ENCODE measurements around the gene FOXP1. TPM values are rescaled to one million over a fixed set of nuclear protein-coding genes. Genes with fewer than 3 reads are reported as not detected.

FOXP1 gene
- polyA plus RNA-seq, 1 donor (not counting 4 experiments of a cell fraction or from before 2014, with no cell fraction given) = 14.6 TPM

DNA sequence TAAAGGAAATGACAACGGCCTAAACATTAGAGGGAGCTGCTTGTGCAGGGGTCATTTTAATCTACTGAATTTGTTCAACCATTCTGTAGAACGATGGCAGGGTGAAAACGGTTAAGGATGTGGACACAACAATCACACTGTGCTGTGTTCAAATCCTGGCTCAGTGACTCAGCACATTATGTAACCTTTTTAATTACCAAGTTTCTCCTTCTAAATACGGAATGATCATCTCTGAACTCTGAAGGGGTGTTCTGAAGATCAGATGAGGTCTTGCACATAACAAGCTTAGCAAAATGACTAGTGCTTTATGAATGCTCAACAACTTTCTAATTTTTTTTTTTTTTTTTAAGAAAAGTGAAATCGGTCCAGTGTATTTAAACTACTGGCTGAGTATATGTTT, 592.8 kb downstream of the FOXP1 start:
- peaks cover 27% of the 10 kb centered on the region for H3K4me1 ChIP-seq (ENCODE audit: control insufficient read depth, extremely low read depth, insufficient read depth, low read length)
- no peaks in the 10 kb centered on the region for H3K27me3 ChIP-seq (ENCODE audit: control insufficient read depth, extremely low read depth, insufficient read depth, low read length)
- DNase-seq (ENCODE audit: low read depth, low spot score) = no peak
- FAIRE-seq = no peak
- dilution Hi-C loops (cut with MboI; ENCODE audit: extremely low pct_ligation_motif_present, low sequenced_read_pairs) = no loop called here
- no peaks in the 10 kb centered on the region for H4K20me1 ChIP-seq (ENCODE audit: control insufficient read depth, extremely low read depth, insufficient read depth, low read length)
- no peak for TF ChIP-seq EZH2 (IDR thresholded peaks at IDR 0.05; ENCODE audit: low read length)
- TF ChIP-seq, protein P1, sequence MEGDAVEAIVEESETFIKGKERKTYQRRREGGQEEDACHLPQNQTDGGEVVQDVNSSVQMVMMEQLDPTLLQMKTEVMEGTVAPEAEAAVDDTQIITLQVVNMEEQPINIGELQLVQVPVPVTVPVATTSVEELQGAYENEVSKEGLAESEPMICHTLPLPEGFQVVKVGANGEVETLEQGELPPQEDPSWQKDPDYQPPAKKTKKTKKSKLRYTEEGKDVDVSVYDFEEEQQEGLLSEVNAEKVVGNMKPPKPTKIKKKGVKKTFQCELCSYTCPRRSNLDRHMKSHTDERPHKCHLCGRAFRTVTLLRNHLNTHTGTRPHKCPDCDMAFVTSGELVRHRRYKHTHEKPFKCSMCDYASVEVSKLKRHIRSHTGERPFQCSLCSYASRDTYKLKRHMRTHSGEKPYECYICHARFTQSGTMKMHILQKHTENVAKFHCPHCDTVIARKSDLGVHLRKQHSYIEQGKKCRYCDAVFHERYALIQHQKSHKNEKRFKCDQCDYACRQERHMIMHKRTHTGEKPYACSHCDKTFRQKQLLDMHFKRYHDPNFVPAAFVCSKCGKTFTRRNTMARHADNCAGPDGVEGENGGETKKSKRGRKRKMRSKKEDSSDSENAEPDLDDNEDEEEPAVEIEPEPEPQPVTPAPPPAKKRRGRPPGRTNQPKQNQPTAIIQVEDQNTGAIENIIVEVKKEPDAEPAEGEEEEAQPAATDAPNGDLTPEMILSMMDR (optimal IDR thresholded peaks at IDR 0.05 in 1 of 3, IDR thresholded peaks at IDR 0.05 in 1 of 3, conservative IDR thresholded peaks at IDR 0.05 in 1 of 3; ENCODE audit: extremely low read depth in 1 of 3, insufficient read depth in 2 of 3, low read length in 3 of 3) = no peak
- H3K79me2 ChIP-seq (ENCODE audit: control insufficient read depth, insufficient read depth, low read length) = no peaks in the 10 kb centered on the region
- H3K4me2 ChIP-seq (ENCODE audit: control insufficient read depth, extremely low read depth, insufficient read depth, low read depth, low read length) = no peak overlapping the region
- H3K9me3 ChIP-seq (ENCODE audit: control insufficient read depth, low read depth, low read length) = no peaks in the 10 kb centered on the region
- peaks cover 2 to 5% of the 10 kb centered on the region in 2 experiments for H3K36me3 ChIP-seq (ENCODE audit: control insufficient read depth in 2 of 2, extremely low read depth in 1 of 2, insufficient read depth in 2 of 2, low read length in 2 of 2)
- H3K27ac ChIP-seq (ENCODE audit: control insufficient read depth, insufficient read depth, low read length) = no peak overlapping the region
- H3K4me3 ChIP-seq (ENCODE audit: control insufficient read depth in 2 of 3, extremely low read depth in 1 of 3, insufficient read depth in 2 of 3, low read depth in 1 of 3, low read length in 3 of 3) = no peak overlapping the region
- H3K9me1 ChIP-seq (ENCODE audit: control insufficient read depth, extremely low read depth, insufficient read depth, low read length) = no peaks in the 10 kb centered on the region
- H2AFZ ChIP-seq (ENCODE audit: control insufficient read depth, low read length) = no peak overlapping the region
- H3K9ac ChIP-seq (ENCODE audit: control insufficient read depth, extremely low read depth, insufficient read depth, low read length) = no peak overlapping the region

DNA sequence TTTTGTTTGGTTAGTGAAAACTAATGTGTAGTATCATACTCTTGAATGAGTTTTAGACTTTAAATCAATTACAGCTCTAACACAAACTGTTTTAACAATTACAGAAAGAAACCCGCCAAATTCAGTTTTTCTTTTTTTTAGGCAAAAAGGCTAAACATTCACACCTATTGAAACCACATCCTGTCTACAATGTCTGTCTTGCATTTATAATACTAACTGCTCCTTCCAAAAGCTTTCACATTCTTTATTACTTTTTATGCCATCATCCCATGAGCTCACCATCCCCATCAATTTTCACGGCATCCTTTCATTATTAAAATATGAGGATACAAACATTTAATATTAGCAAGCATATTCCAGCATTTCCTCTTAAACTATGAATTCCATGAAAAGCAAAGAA, 593.3 kb downstream of the FOXP1 start:
- no peak overlapping the region for H3K4me3 ChIP-seq (ENCODE audit: control insufficient read depth in 2 of 3, extremely low read depth in 1 of 3, insufficient read depth in 2 of 3, low read depth in 1 of 3, low read length in 3 of 3)
- no peak overlapping the region for H3K4me2 ChIP-seq (ENCODE audit: control insufficient read depth, extremely low read depth, insufficient read depth, low read depth, low read length)
- H3K9ac ChIP-seq (ENCODE audit: control insufficient read depth, extremely low read depth, insufficient read depth, low read length) = no peak overlapping the region
- H3K27ac ChIP-seq (ENCODE audit: control insufficient read depth, insufficient read depth, low read length) = no peak overlapping the region
- FAIRE-seq (no peak), DNase-seq (ENCODE audit: low read depth, low spot score) (no peak)
- H3K27me3 ChIP-seq (ENCODE audit: control insufficient read depth, extremely low read depth, insufficient read depth, low read length) = no peaks in the 10 kb centered on the region
- H3K9me1 ChIP-seq (ENCODE audit: control insufficient read depth, extremely low read depth, insufficient read depth, low read length) = no peaks in the 10 kb centered on the region
- dilution Hi-C loops (cut with MboI; ENCODE audit: extremely low pct_ligation_motif_present, low sequenced_read_pairs) = no loop called here
- no peak for TF ChIP-seq EZH2 (IDR thresholded peaks at IDR 0.05; ENCODE audit: low read length)
- TF ChIP-seq, protein P1 (optimal IDR thresholded peaks at IDR 0.05 in 1 of 3, IDR thresholded peaks at IDR 0.05 in 1 of 3, conservative IDR thresholded peaks at IDR 0.05 in 1 of 3; ENCODE audit: extremely low read depth in 1 of 3, insufficient read depth in 2 of 3, low read length in 3 of 3) = no peak
- H3K9me3 ChIP-seq (ENCODE audit: control insufficient read depth, low read depth, low read length) = no peaks in the 10 kb centered on the region
- no peaks in the 10 kb centered on the region for H3K79me2 ChIP-seq (ENCODE audit: control insufficient read depth, insufficient read depth, low read length)
- no peaks in the 10 kb centered on the region for H4K20me1 ChIP-seq (ENCODE audit: control insufficient read depth, extremely low read depth, insufficient read depth, low read length)
- H2AFZ ChIP-seq (ENCODE audit: control insufficient read depth, low read length) = no peak overlapping the region
- H3K4me1 ChIP-seq (ENCODE audit: control insufficient read depth, extremely low read depth, insufficient read depth, low read length) = peaks cover 27% of the 10 kb centered on the region
- H3K36me3 ChIP-seq (ENCODE audit: control insufficient read depth in 2 of 2, extremely low read depth in 1 of 2, insufficient read depth in 2 of 2, low read length in 2 of 2) = peaks cover 2 to 5% of the 10 kb centered on the region in 2 experiments

All from keratinocyte (primary cell).